Lower leg skin (tissue), 3 donors: ENCODE data around the gene SLC16A1.

Source experiments
- POLR2A ChIP-seq, 2 donors: fragments of 450-650 bp; IDR thresholded peaks; one replicate each; pipeline ENCODE4 v1.6.1; 2016 to 2017; ENCODE audit warnings: antibody characterized with exemption in 2 of 2, mild to moderate bottlenecking in 1 of 2, moderate library complexity in 1 of 2
- TF ChIP-seq, protein P1 (sequence below), 3 donors: fragments of 450-650 bp; IDR thresholded peaks; one replicate each; pipeline ENCODE4 v1.5.1; 2016; ENCODE audit warnings: antibody characterized with exemption in 3 of 3, mild to moderate bottlenecking in 3 of 3, moderate library complexity in 2 of 3

DNA sequence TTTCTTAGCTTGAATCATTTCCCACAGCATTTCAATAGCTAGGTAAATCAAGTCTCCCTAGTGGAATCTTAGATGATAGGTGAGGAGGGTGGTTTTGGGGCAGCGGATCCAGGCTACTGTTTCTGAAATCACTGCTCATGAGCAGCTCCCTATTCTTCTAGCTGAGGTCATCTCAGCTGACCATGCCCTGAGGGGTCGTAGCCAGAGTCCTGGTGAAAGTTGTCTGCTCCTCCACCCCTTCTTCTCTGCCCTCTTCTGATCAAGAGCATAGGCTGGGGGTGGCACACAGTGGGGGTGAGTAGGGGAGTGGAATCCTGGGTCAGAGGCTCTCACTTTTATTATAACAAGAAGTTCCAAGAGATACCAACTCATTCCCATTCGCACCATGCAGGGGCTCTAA is 76.2 kb downstream of the SLC16A1 start:
- TF ChIP-seq, protein P1, sequence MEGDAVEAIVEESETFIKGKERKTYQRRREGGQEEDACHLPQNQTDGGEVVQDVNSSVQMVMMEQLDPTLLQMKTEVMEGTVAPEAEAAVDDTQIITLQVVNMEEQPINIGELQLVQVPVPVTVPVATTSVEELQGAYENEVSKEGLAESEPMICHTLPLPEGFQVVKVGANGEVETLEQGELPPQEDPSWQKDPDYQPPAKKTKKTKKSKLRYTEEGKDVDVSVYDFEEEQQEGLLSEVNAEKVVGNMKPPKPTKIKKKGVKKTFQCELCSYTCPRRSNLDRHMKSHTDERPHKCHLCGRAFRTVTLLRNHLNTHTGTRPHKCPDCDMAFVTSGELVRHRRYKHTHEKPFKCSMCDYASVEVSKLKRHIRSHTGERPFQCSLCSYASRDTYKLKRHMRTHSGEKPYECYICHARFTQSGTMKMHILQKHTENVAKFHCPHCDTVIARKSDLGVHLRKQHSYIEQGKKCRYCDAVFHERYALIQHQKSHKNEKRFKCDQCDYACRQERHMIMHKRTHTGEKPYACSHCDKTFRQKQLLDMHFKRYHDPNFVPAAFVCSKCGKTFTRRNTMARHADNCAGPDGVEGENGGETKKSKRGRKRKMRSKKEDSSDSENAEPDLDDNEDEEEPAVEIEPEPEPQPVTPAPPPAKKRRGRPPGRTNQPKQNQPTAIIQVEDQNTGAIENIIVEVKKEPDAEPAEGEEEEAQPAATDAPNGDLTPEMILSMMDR (IDR thresholded peaks at IDR 0.05), result no peak
- no peak for TF ChIP-seq POLR2A (IDR thresholded peaks at IDR 0.05)
